GF-D8 (cell line): Measurements from ENCODE around the gene DNAH14.

Experiments
- DNase-seq: peaks from one replicate; lab custom pipeline; 2025; lab: John Stamatoyannopoulos, UW

Gene DNAH14

GRCh38 chr1:225428068-225428880, 498.8 kb downstream of the DNAH14 start:
- DNase-seq: peak; percentile 78

- peak; percentile 88 for DNase-seq
Observed at GRCh38 chr1:225428881-225429455, 499.5 kb downstream of the DNAH14 start.

GRCh38 chr1:225430301-225430700, 500.8 kb downstream of the DNAH14 start:
- DNase-seq: no peak

GRCh38 chr1:225431081-225431863, 501.8 kb downstream of the DNAH14 start:
- no peak for DNase-seq

GRCh38 chr1:225434046-225434445, 504.6 kb downstream of the DNAH14 start:
- DNase-seq: no peak

GRCh38 chr1:225435076-225435475, 505.6 kb downstream of the DNAH14 start:
- no peak for DNase-seq

GRCh38 chr1:225435487-225435886, 506.0 kb downstream of the DNAH14 start:
- DNase-seq: no peak

GRCh38 chr1:225435957-225436392, 506.5 kb downstream of the DNAH14 start:
- DNase-seq: no peak

GRCh38 chr1:225437710-225438437, 508.4 kb downstream of the DNAH14 start:
- no peak for DNase-seq

- DNase-seq: no peak
Observed at GRCh38 chr1:225440380-225441221, 511.1 kb downstream of the DNAH14 start.

GRCh38 chr1:225441314-225442122, 512.0 kb downstream of the DNAH14 start:
- no peak for DNase-seq

- no peak for DNase-seq
Observed at GRCh38 chr1:225442123-225442505, 512.6 kb downstream of the DNAH14 start.

GRCh38 chr1:225445639-225446594, 516.4 kb downstream of the DNAH14 start:
- no peak for DNase-seq

GRCh38 chr1:225446595-225446960, 517.1 kb downstream of the DNAH14 start:
- no peak for DNase-seq

GRCh38 chr1:225446981-225447615, 517.6 kb downstream of the DNAH14 start:
- no peak for DNase-seq

GRCh38 chr1:225447650-225448089, 518.2 kb downstream of the DNAH14 start:
- no peak for DNase-seq

GRCh38 chr1:225448146-225448805, 518.8 kb downstream of the DNAH14 start:
- no peak for DNase-seq
